AG20443 (cell line): ENCODE measurements around the gene HMX1.

ENCODE experiments used
- DNase-seq: peaks from one replicate; pipeline ENCODE4 v3.0.0; 2012; ENCODE audit warnings: low spot score, mixed read lengths

Gene HMX1

GRCh38 chr4:8856835-8857621 is 14.6 kb downstream of the HMX1 start:
- DNase-seq, result no peak

GRCh38 chr4:8855818-8856245 is 15.8 kb downstream of the HMX1 start:
- no peak for DNase-seq

GRCh38 chr4:8854931-8855330 is 16.7 kb downstream of the HMX1 start:
- DNase-seq, result peak; percentile 61

- DNase-seq, result no peak
These were observed 17.6 kb downstream of the HMX1 start for GRCh38 chr4:8854016-8854415.

GRCh38 chr4:8853249-8853648 is 18.4 kb downstream of the HMX1 start:
- no peak for DNase-seq

- no peak for DNase-seq
These were observed 19.4 kb downstream of the HMX1 start for GRCh38 chr4:8852118-8852704.

GRCh38 chr4:8851321-8852117 is 20.1 kb downstream of the HMX1 start:
- DNase-seq, result no peak

GRCh38 chr4:8850830-8851188 is 20.8 kb downstream of the HMX1 start:
- DNase-seq, result no peak

GRCh38 chr4:8850074-8850829 is 21.4 kb downstream of the HMX1 start:
- DNase-seq, result no peak

GRCh38 chr4:8849266-8850073 is 22.2 kb downstream of the HMX1 start:
- no peak for DNase-seq

GRCh38 chr4:8848507-8849265 is 23.0 kb downstream of the HMX1 start:
- no peak for DNase-seq

GRCh38 chr4:8847764-8848163 is 23.9 kb downstream of the HMX1 start:
- no peak for DNase-seq

- DNase-seq, result no peak
These were observed 24.3 kb downstream of the HMX1 start for GRCh38 chr4:8847331-8847730.

GRCh38 chr4:8846826-8847225 is 24.8 kb downstream of the HMX1 start:
- no peak for DNase-seq

GRCh38 chr4:8846046-8846720 is 25.5 kb downstream of the HMX1 start:
- DNase-seq, result no peak

- no peak for DNase-seq
These were observed 26.5 kb downstream of the HMX1 start for GRCh38 chr4:8844976-8845690.

- DNase-seq, result no peak
These were observed 28.0 kb downstream of the HMX1 start for GRCh38 chr4:8843597-8843996.

GRCh38 chr4:8842614-8843013 is 29.0 kb downstream of the HMX1 start:
- no peak for DNase-seq

GRCh38 chr4:8841678-8842268 is 29.9 kb downstream of the HMX1 start:
- DNase-seq, result no peak
